Neural progenitor cell (in vitro differentiated cells): ENCODE measurements around the gene KLHDC7B. TPM values are rescaled to one million over a fixed set of nuclear protein-coding genes. Genes with fewer than 3 reads are reported as not detected.

Source experiments
- DNase-seq: peaks from one replicate; pipeline ENCODE4 v3.0.0-alpha.2; 2016; ENCODE audit warnings: low spot score
- H2AFZ ChIP-seq: fragments of 200-600 bp; sonication (generic); replicated peaks from 2 replicates; pipeline ENCODE4 v1.6.1; 2016; ENCODE audit warnings: antibody characterized with exemption
- H3F3A ChIP-seq: fragments of 200-600 bp; sonication (generic); 2 replicates; pipeline ENCODE4 v1.6.1; 2016; ENCODE audit warnings: antibody characterized with exemption, low read depth
- H3K27ac ChIP-seq: fragments of 200-600 bp; sonication (generic); 2 replicates; pipeline ENCODE4 v1.5.1; 2016; ENCODE audit warnings: mild to moderate bottlenecking
- H3K27me3 ChIP-seq: fragments of 200-600 bp; sonication (generic); 2 replicates; pipeline ENCODE4 v1.6.1; 2016; ENCODE audit warnings: mild to moderate bottlenecking, moderate library complexity
- H3K36me3 ChIP-seq: fragments of 200-600 bp; sonication (generic); 2 replicates; pipeline ENCODE4 v1.5.1; 2016
- H3K4me1 ChIP-seq: fragments of 200-600 bp; sonication (generic); 2 replicates; pipeline ENCODE4 v1.6.1; 2016; ENCODE audit warnings: mixed run types
- H3K4me2 ChIP-seq: fragments of 200-600 bp; sonication (generic); 2 replicates; pipeline ENCODE4 v1.6.1; 2016
- H3K4me3 ChIP-seq: fragments of 200-600 bp; sonication (generic); 2 replicates; pipeline ENCODE4 v1.5.1; 2016
- H3K79me2 ChIP-seq: fragments of 200-600 bp; sonication (generic); 2 replicates; pipeline ENCODE4 v1.6.1; 2016; ENCODE audit warnings: low read depth
- H3K9ac ChIP-seq: fragments of 200-600 bp; sonication (generic); 2 replicates; pipeline ENCODE4 v1.6.1; 2016
- H3K9me3 ChIP-seq: fragments of 200-600 bp; sonication (generic); 2 replicates; pipeline ENCODE4 v1.5.1; 2016; ENCODE audit warnings: low read depth
- H4K20me1 ChIP-seq: fragments of 200-600 bp; sonication (generic); 2 replicates; pipeline ENCODE4 v1.6.1; 2016; ENCODE audit warnings: low read depth
- H3K27ac Mint-ChIP-seq: 3 replicates; pipeline ENCODE4 v1.8.0; 2021; ENCODE audit warnings: mixed read lengths
- H3K27me3 Mint-ChIP-seq: 2 replicates; pipeline ENCODE4 v1.8.0; 2022; ENCODE audit warnings: low read depth, mild to moderate bottlenecking, inconsistent platforms, moderate library complexity, mixed read lengths; ENCODE audit not compliant: insufficient read depth
- H3K36me3 Mint-ChIP-seq: 3 replicates; pipeline ENCODE4 v1.8.0; 2021; ENCODE audit warnings: mixed read lengths
- H3K4me1 Mint-ChIP-seq: 3 replicates; pipeline ENCODE4 v1.8.0; 2021; ENCODE audit warnings: mixed read lengths
- H3K4me3 Mint-ChIP-seq: 3 replicates; pipeline ENCODE4 v1.8.0; 2021; ENCODE audit warnings: mild to moderate bottlenecking, moderate library complexity, mixed read lengths
- H3K9me3 Mint-ChIP-seq: 3 replicates; pipeline ENCODE4 v1.8.0; 2020; ENCODE audit warnings: mixed read lengths
- CTCF ChIP-seq: fragments of 200-600 bp; sonication (generic); IDR thresholded peaks from 2 replicates; pipeline ENCODE4 v1.5.1; 2017; ENCODE audit warnings: antibody characterized with exemption, mild to moderate bottlenecking
- EZH2 ChIP-seq: fragments of 200-600 bp; sonication (generic); IDR thresholded peaks from 2 replicates; pipeline ENCODE4 v1.6.1; 2017; ENCODE audit warnings: antibody characterized with exemption, mild to moderate bottlenecking, moderate library complexity
- EZH2phosphoT487 ChIP-seq: fragments of 200-600 bp; sonication (generic); IDR thresholded peaks from 2 replicates; pipeline ENCODE4 v1.6.1; 2017; ENCODE audit warnings: antibody characterized with exemption
- total RNA-seq: library from RNA; depleted of rRNA; stranded (reverse); fragments of >200 nt; gene quantifications from 2 replicates; pipeline ENCODE4 v1.2.3, GENCODE V29; 2015; ENCODE audit warnings: low replicate concordance

The KLHDC7B gene
- total RNA-seq, 1 donor from 2014 or later, result not detected

GRCh38 chr22:50516891-50517290, 28.8 kb upstream of the KLHDC7B start:
- Histone ChIP-seq H3F3A (no peaks in the 10 kb centered on the region), H3K4me1 (no peaks in the 10 kb centered on the region), H3K36me3 (no peaks in the 10 kb centered on the region), H3K4me2 (no peak overlapping the region), H3K4me3 (no peak overlapping the region), H3K79me2 (peaks cover 51% of the 10 kb centered on the region), H2AFZ (no peak overlapping the region), H3K9ac (no peak overlapping the region), H3K9me3 (no peaks in the 10 kb centered on the region), H3K27me3 (no peaks in the 10 kb centered on the region), H3K27ac (no peak overlapping the region), H4K20me1 (peaks cover 13% of the 10 kb centered on the region)
- no peak for DNase-seq
- no peak overlapping the region for H3K27ac Mint-ChIP-seq
- H3K27me3 Mint-ChIP-seq, result peaks cover 7% of the 10 kb centered on the region
- no peaks in the 10 kb centered on the region for H3K9me3 Mint-ChIP-seq
- no peaks in the 10 kb centered on the region for H3K4me1 Mint-ChIP-seq
- no peak for TF ChIP-seq EZH2
- no peak for TF ChIP-seq EZH2phosphoT487
- no peak for TF ChIP-seq CTCF
- H3K4me3 Mint-ChIP-seq, result no peak overlapping the region
- peaks cover 19% of the 10 kb centered on the region for H3K36me3 Mint-ChIP-seq

GRCh38 chr22:50517495-50518260, 28.0 kb upstream of the KLHDC7B start:
- no peaks in the 10 kb centered on the region for H3K9me3 Mint-ChIP-seq
- H3K36me3 ChIP-seq, result no peaks in the 10 kb centered on the region

GRCh38 chr22:50518606-50519005, 27.1 kb upstream of the KLHDC7B start:
- no peaks in the 10 kb centered on the region for H3K9me3 ChIP-seq
- no peaks in the 10 kb centered on the region for H3K27me3 ChIP-seq
- H3K9me3 Mint-ChIP-seq, result no peaks in the 10 kb centered on the region
- no peak for TF ChIP-seq CTCF
- TF ChIP-seq EZH2phosphoT487, result no peak
- no peak for TF ChIP-seq EZH2
- peaks cover 6% of the 10 kb centered on the region for H3K27me3 Mint-ChIP-seq
- no peak overlapping the region for H3K4me2 ChIP-seq
- no peak overlapping the region for H3K27ac ChIP-seq
- H3K9ac ChIP-seq, result no peak overlapping the region
- H2AFZ ChIP-seq, result no peak overlapping the region
- H3F3A ChIP-seq, result no peaks in the 10 kb centered on the region
- no peak overlapping the region for H3K27ac Mint-ChIP-seq
- H3K4me1 ChIP-seq, result no peaks in the 10 kb centered on the region
- H3K4me3 ChIP-seq, result no peak overlapping the region
- H4K20me1 ChIP-seq, result peaks cover 3% of the 10 kb centered on the region
- no peaks in the 10 kb centered on the region for H3K4me1 Mint-ChIP-seq
- no peaks in the 10 kb centered on the region for H3K36me3 ChIP-seq
- peaks cover 34% of the 10 kb centered on the region for H3K79me2 ChIP-seq
- H3K4me3 Mint-ChIP-seq, result no peak overlapping the region
- H3K36me3 Mint-ChIP-seq, result peaks cover 18% of the 10 kb centered on the region
- no peak for DNase-seq

More at GRCh38 chr22:50517495-50518260, 28.0 kb upstream of the KLHDC7B start:
- no peak overlapping the region for H3K4me3 ChIP-seq
- H2AFZ ChIP-seq, result no peak overlapping the region
- no peak overlapping the region for H3K27ac ChIP-seq
- H3K27ac Mint-ChIP-seq, result no peak overlapping the region
- no peaks in the 10 kb centered on the region for H3F3A ChIP-seq
- H3K4me3 Mint-ChIP-seq, result no peak overlapping the region
- peaks cover 12% of the 10 kb centered on the region for H4K20me1 ChIP-seq
- H3K4me1 ChIP-seq, result no peaks in the 10 kb centered on the region
- H3K27me3 Mint-ChIP-seq, result peaks cover 4% of the 10 kb centered on the region
- TF ChIP-seq CTCF, result no peak
- no peak for TF ChIP-seq EZH2phosphoT487
- TF ChIP-seq EZH2, result no peak
- no peak for DNase-seq
- peaks cover 43% of the 10 kb centered on the region for H3K79me2 ChIP-seq
- H3K9me3 ChIP-seq, result no peaks in the 10 kb centered on the region
- no peak overlapping the region for H3K4me2 ChIP-seq
- H3K9ac ChIP-seq, result no peak overlapping the region
- H3K27me3 ChIP-seq, result no peaks in the 10 kb centered on the region
- peaks cover 15% of the 10 kb centered on the region for H3K36me3 Mint-ChIP-seq
- no peaks in the 10 kb centered on the region for H3K4me1 Mint-ChIP-seq
